GM19099 (cell line): ENCODE results near the gene PTPRM.

ENCODE experiments used
- POLR2A ChIP-seq: IDR thresholded peaks from 3 replicates; pipeline ENCODE4 v1.6.1; 2011; ENCODE audit warnings: low read depth; ENCODE audit not compliant: insufficient read length; ENCODE audit errors: extremely low read depth

Gene PTPRM

GRCh38 chr18:7957297-7957696 lies 390.2 kb downstream of the PTPRM start:
- no peak for TF ChIP-seq POLR2A

GRCh38 chr18:7958081-7958896 lies 391.2 kb downstream of the PTPRM start:
- no peak for TF ChIP-seq POLR2A

- TF ChIP-seq POLR2A: no peak
Measured at GRCh38 chr18:7958897-7959146, 391.7 kb downstream of the PTPRM start.

- TF ChIP-seq POLR2A: no peak
Measured at GRCh38 chr18:7974200-7974874, 407.2 kb downstream of the PTPRM start.

- TF ChIP-seq POLR2A: no peak
Measured at GRCh38 chr18:7977897-7978296, 410.8 kb downstream of the PTPRM start.

GRCh38 chr18:7978834-7979233 lies 411.7 kb downstream of the PTPRM start:
- TF ChIP-seq POLR2A: no peak

- TF ChIP-seq POLR2A: no peak
Measured at GRCh38 chr18:7979714-7980113, 412.6 kb downstream of the PTPRM start.

- TF ChIP-seq POLR2A: no peak
Measured at GRCh38 chr18:7980136-7980535, 413.0 kb downstream of the PTPRM start.

- TF ChIP-seq POLR2A: no peak
Measured at GRCh38 chr18:7980656-7981055, 413.5 kb downstream of the PTPRM start.

GRCh38 chr18:7982216-7982615 lies 415.1 kb downstream of the PTPRM start:
- TF ChIP-seq POLR2A: no peak

GRCh38 chr18:7987284-7987976 lies 420.3 kb downstream of the PTPRM start:
- no peak for TF ChIP-seq POLR2A

- TF ChIP-seq POLR2A: no peak
Measured at GRCh38 chr18:7990670-7991069, 423.6 kb downstream of the PTPRM start.

- no peak for TF ChIP-seq POLR2A
Measured at GRCh38 chr18:8001711-8002301, 434.7 kb downstream of the PTPRM start.

GRCh38 chr18:8003878-8004675 lies 437.0 kb downstream of the PTPRM start:
- no peak for TF ChIP-seq POLR2A

GRCh38 chr18:8004792-8005191 lies 437.7 kb downstream of the PTPRM start:
- TF ChIP-seq POLR2A: no peak

GRCh38 chr18:8005870-8006569 lies 438.9 kb downstream of the PTPRM start:
- no peak for TF ChIP-seq POLR2A
